Measurements from ENCODE around the gene DIPK1A.

The DIPK1A gene

DNA sequence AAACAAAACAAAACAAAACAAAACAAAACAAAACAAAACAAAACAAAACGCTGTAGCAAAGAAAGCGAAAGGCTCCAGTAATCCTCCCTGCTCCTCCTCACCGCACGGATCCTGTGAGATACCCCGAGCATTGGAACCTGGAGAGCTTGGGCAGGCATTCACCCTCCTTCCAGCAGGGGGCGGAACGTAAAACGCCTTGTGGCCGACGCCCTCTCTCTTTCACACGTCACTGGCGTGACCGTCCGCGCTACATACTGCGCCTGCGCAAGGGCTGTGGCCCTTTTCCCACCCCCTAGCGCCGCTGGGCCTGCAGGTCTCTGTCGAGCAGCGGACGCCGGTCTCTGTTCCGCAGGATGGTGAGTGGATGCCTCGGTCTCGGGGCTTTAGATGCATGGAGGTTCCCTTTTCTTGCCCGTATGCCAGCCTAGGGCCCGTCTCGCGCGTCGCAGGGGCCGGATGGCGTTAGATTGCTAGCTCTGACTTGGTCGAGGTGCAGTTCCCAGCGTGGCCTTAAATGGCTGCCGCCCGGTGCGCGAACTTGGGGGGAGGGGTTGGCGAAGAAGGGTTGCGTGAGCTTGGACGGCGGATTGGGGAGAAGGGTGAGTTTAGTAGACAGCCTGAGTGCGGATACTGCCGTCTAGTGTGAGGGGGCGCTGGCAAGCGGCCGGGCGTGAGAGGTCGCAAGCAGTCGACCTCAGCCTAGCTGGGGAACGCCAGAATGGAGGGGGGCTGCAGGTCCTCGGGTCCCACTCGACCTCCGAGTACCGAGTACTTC is 129.3 kb downstream of the DIPK1A start, which contains the start of gene RPL5:
TSS of gene RPL5 (plus strand) at position 279 of the 775 bp plus-strand sequence. CDS start at position 354, 75 bp downstream.
- H3K4me3 ChIP-seq (ENCODE audit: low read depth, low read length), result peak within 1 kb of the TSS; percentile 86
- no peaks in the 10 kb centered on the region for H3K27me3 ChIP-seq (ENCODE audit: insufficient read depth, low read depth, severe bottlenecking)
- TF ChIP-seq, protein P1, sequence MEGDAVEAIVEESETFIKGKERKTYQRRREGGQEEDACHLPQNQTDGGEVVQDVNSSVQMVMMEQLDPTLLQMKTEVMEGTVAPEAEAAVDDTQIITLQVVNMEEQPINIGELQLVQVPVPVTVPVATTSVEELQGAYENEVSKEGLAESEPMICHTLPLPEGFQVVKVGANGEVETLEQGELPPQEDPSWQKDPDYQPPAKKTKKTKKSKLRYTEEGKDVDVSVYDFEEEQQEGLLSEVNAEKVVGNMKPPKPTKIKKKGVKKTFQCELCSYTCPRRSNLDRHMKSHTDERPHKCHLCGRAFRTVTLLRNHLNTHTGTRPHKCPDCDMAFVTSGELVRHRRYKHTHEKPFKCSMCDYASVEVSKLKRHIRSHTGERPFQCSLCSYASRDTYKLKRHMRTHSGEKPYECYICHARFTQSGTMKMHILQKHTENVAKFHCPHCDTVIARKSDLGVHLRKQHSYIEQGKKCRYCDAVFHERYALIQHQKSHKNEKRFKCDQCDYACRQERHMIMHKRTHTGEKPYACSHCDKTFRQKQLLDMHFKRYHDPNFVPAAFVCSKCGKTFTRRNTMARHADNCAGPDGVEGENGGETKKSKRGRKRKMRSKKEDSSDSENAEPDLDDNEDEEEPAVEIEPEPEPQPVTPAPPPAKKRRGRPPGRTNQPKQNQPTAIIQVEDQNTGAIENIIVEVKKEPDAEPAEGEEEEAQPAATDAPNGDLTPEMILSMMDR (IDR thresholded peaks at IDR 0.05; ENCODE audit: low read depth, low read length), result peak; percentile 97
- H3K36me3 ChIP-seq, result peaks cover 47% of the 10 kb centered on the region
- peak within 1 kb of the TSS; percentile 95 for H3K27ac ChIP-seq
- peak; percentile 98 for DNase-seq
- H3K9me3 ChIP-seq (ENCODE audit: severe bottlenecking), result no peaks in the 10 kb centered on the region

GRCh38 chr1:92831368-92831761 is 129.9 kb downstream of the DIPK1A start:
- H3K36me3 ChIP-seq, result peaks cover 41% of the 10 kb centered on the region
- H3K4me3 ChIP-seq (ENCODE audit: low read depth, low read length), result peak overlapping the region; percentile 86
- no peaks in the 10 kb centered on the region for H3K9me3 ChIP-seq (ENCODE audit: severe bottlenecking)
- no peak for DNase-seq
- peak overlapping the region; percentile 95; the same call in 1 of the 2 replicates for H3K27ac ChIP-seq
- TF ChIP-seq, protein P1 (IDR thresholded peaks at IDR 0.05; ENCODE audit: low read depth, low read length), result no peak
- H3K27me3 ChIP-seq (ENCODE audit: insufficient read depth, low read depth, severe bottlenecking), result no peaks in the 10 kb centered on the region

DNA sequence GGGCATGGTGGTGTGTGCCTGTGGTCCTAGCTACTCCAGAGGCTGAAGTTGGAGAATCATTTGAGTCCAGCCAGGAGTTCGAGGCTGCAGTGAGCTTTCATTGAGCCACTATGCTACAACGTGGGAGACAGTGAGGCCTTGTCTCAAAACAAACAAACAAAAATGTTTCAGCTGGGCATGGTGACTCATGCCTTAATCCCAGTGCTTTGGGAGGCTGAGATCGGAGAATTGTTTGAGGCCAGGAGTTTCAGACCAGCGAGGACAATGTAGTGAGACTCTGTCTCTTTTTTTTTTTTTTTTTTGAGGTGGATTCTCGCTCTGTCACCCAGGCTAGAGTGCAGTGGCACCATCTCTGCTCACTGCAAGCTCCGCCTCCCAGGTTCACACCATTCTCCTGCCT is 134.5 kb downstream of the DIPK1A start:
- H3K4me3 ChIP-seq (ENCODE audit: low read depth, low read length), result no peak overlapping the region
- TF ChIP-seq, protein P1 (IDR thresholded peaks at IDR 0.05; ENCODE audit: low read depth, low read length), result no peak
- DNase-seq, result no peak
- no peak overlapping the region for H3K27ac ChIP-seq
- no peaks in the 10 kb centered on the region for H3K27me3 ChIP-seq (ENCODE audit: insufficient read depth, low read depth, severe bottlenecking)
- H3K9me3 ChIP-seq (ENCODE audit: severe bottlenecking), result no peaks in the 10 kb centered on the region
- H3K36me3 ChIP-seq, result no peaks in the 10 kb centered on the region

- no peaks in the 10 kb centered on the region for H3K36me3 ChIP-seq
- H3K4me3 ChIP-seq (ENCODE audit: low read depth, low read length), result no peak overlapping the region
- no peak overlapping the region for H3K27ac ChIP-seq
- no peaks in the 10 kb centered on the region for H3K27me3 ChIP-seq (ENCODE audit: insufficient read depth, low read depth, severe bottlenecking)
- no peaks in the 10 kb centered on the region for H3K9me3 ChIP-seq (ENCODE audit: severe bottlenecking)
- TF ChIP-seq, protein P1 (IDR thresholded peaks at IDR 0.05; ENCODE audit: low read depth, low read length), result no peak
- DNase-seq, result no peak
Measured at GRCh38 chr1:92822879-92823278, 138.4 kb downstream of the DIPK1A start.

DNA sequence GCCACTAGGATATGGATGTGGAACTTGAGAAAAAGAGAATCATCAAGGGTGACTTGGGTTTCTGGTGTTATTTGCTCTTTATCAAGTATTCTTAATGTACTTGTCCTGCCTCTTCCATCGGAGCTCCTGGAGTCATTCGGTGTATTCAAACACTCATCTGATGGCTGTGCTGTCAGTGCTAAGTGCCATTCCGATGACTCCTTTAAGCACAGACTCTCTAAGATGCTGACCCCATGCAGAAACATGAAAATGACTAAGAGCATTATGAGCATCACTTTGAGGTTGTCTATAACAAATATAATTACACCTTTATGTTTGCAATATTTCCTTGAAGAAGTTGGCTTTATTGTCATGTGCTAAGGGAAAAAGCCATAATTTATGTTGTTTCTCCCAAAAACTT is 140.7 kb downstream of the DIPK1A start:
- no peak overlapping the region for H3K4me3 ChIP-seq (ENCODE audit: low read depth, low read length)
- no peak for DNase-seq
- H3K27ac ChIP-seq, result no peak overlapping the region
- H3K9me3 ChIP-seq (ENCODE audit: severe bottlenecking), result no peaks in the 10 kb centered on the region
- no peaks in the 10 kb centered on the region for H3K36me3 ChIP-seq
- no peaks in the 10 kb centered on the region for H3K27me3 ChIP-seq (ENCODE audit: insufficient read depth, low read depth, severe bottlenecking)
- TF ChIP-seq, protein P1 (IDR thresholded peaks at IDR 0.05; ENCODE audit: low read depth, low read length), result no peak
